ENCODE results near the gene DFFB. TPM values are rescaled to one million over a fixed set of nuclear protein-coding genes. Genes with fewer than 3 reads are reported as not detected.

DFFB gene
- total and polyA plus RNA-seq, 9 of the 15 experiments (the other 6 are each of a cell fraction or from before 2014, with no cell fraction given): 2.3 to 15.8 (median 11.5) TPM

- DNase-seq (ENCODE audit: extremely low read depth in 1 of 4, low spot score in 3 of 4): peak; percentile 39 to 59 (median 40)
These were observed 65.0 kb downstream of the DFFB start for GRCh38 chr1:3922201-3922725.

GRCh38 chr1:3922851-3923250 lies 65.6 kb downstream of the DFFB start:
- DNase-seq (ENCODE audit: extremely low read depth in 1 of 4, low spot score in 3 of 4) (no peak), FAIRE-seq (no peak), ATAC-seq (no peak)
- intact Hi-C loops (cut with micrococcal nuclease): no loop called here
- H3K4me1 ChIP-seq (replicated peaks in 1 of 2; ENCODE audit: control insufficient read depth in 2 of 2, insufficient read depth in 2 of 2, low read length in 2 of 2): no peaks in the 10 kb centered on the region; a peak in 1 of 5 replicates
- no peak overlapping the region for H3K4me2 ChIP-seq (ENCODE audit: insufficient read depth, low read length)
- H3K9ac ChIP-seq (ENCODE audit: insufficient read depth in 1 of 2, low read depth in 2 of 2, low read length in 2 of 2): no peak overlapping the region
- POLR2A ChIA-PET: interaction anchor here (0.6 kb wide), 1 partner anchor 22 kb away, joined by 3 read pairs; no protein-coding TSS in a partner anchor
- no peak overlapping the region for H2AFZ ChIP-seq (ENCODE audit: low read depth, low read length)
- no peaks in the 10 kb centered on the region for H3K9me1 ChIP-seq (ENCODE audit: control insufficient read depth, insufficient read depth, low read length)
- in situ Hi-C loops (cut with MboI): no loop called here
- H3K27me3 ChIP-seq (ENCODE audit: control insufficient read depth in 2 of 2, insufficient read depth in 2 of 2, low read length in 2 of 2): peaks cover 10 to 45% of the 10 kb centered on the region in 2 experiments; a peak in 4 of 5 replicates
- H4K20me1 ChIP-seq (replicated peaks; ENCODE audit: control insufficient read depth, insufficient read depth, low read length): no peaks in the 10 kb centered on the region
- H3K4me3 ChIP-seq: no peak overlapping the region
- BruUV-seq (replicated peaks): no TSS peak
- H3K79me2 ChIP-seq (ENCODE audit: control insufficient read depth, insufficient read depth, low read length): no peaks in the 10 kb centered on the region
- H3K27ac ChIP-seq (ENCODE audit: extremely low read depth, low read depth, low read length): no peak overlapping the region
- peaks cover 2% of the 10 kb centered on the region; the same call in 1 of the 2 replicates for H3K9me3 ChIP-seq (replicated peaks; ENCODE audit: control insufficient read depth, insufficient read depth, low read depth, low read length)
- WGBS (ENCODE audit: insufficient coverage, low coverage, missing lambda C conversion rate): 2% methylated on average over 6 of the region's 6 CpGs
- no peaks in the 10 kb centered on the region for H3K36me3 ChIP-seq (ENCODE audit: control insufficient read depth, insufficient read depth, low read length)
- CTCF ChIA-PET (ENCODE audit: low intra/inter-chr PET ratio): no interaction called here
- TF ChIP-seq MYC (IDR thresholded peaks at IDR 0.05; ENCODE audit: low read depth, low read length) (no peak), MYC (CRISPR knock-in tag; IDR thresholded peaks at IDR 0.05; ENCODE audit: borderline replicate concordance, low read depth) (no peak), ZBTB49 (CRISPR knock-in tag; IDR thresholded peaks at IDR 0.05; ENCODE audit: borderline replicate concordance) (no peak), HCFC1 (IDR thresholded peaks at IDR 0.05; ENCODE audit: low read depth, low read length) (no peak), THRA (IDR thresholded peaks at IDR 0.05) (no peak), NCOA4 (IDR thresholded peaks at IDR 0.05; ENCODE audit: partially characterized antibody) (no peak), HOXB6 (CRISPR knock-in tag; IDR thresholded peaks at IDR 0.05; ENCODE audit: borderline replicate concordance) (no peak), HBP1 (CRISPR knock-in tag; IDR thresholded peaks at IDR 0.05) (no peak)

More at GRCh38 chr1:3922201-3922725, 65.0 kb downstream of the DFFB start:
- H3K9ac ChIP-seq (ENCODE audit: insufficient read depth in 1 of 2, low read depth in 2 of 2, low read length in 2 of 2): no peak overlapping the region
- H3K36me3 ChIP-seq (ENCODE audit: control insufficient read depth, insufficient read depth, low read length): no peaks in the 10 kb centered on the region
- ChIA-PET CTCF (ENCODE audit: low intra/inter-chr PET ratio) (no interaction called here), POLR2A (interaction anchor here (0.6 kb wide), 2 partner anchors 22 to 951 kb away, joined by 3 read pairs; no protein-coding TSS in a partner anchor)
- H3K27me3 ChIP-seq (ENCODE audit: control insufficient read depth in 2 of 2, insufficient read depth in 2 of 2, low read length in 2 of 2): peaks cover 14 to 49% of the 10 kb centered on the region in 2 experiments; a peak in 4 of 5 replicates
- FAIRE-seq (peak; percentile 81), ATAC-seq (peak; percentile 95)
- no peak overlapping the region for H3K27ac ChIP-seq (ENCODE audit: extremely low read depth, low read depth, low read length)
- H3K9me3 ChIP-seq (replicated peaks; ENCODE audit: control insufficient read depth, insufficient read depth, low read depth, low read length): peaks cover 2% of the 10 kb centered on the region; the same call in 1 of the 2 replicates
- in situ Hi-C loops (cut with MboI) (no loop called here), intact Hi-C loops (cut with micrococcal nuclease) (no loop called here)
- no peaks in the 10 kb centered on the region for H3K79me2 ChIP-seq (ENCODE audit: control insufficient read depth, insufficient read depth, low read length)
- TF ChIP-seq SNIP1 (IDR thresholded peaks at IDR 0.05; ENCODE audit: low read depth) (no peak), CEBPB (tag; IDR thresholded peaks at IDR 0.05) (peak; percentile 82), MED1 (CRISPR knock-in tag; IDR thresholded peaks at IDR 0.05; ENCODE audit: borderline replicate concordance) (no peak), NFYB (IDR thresholded peaks at IDR 0.05; ENCODE audit: extremely low read depth, insufficient read length) (peak; percentile 61), RBFOX2 (IDR thresholded peaks at IDR 0.05; ENCODE audit: low read depth, low read length) (no peak)
- H3K4me2 ChIP-seq (ENCODE audit: insufficient read depth, low read length): 0 out of 2 replicates have a peak overlapping the region, but pooled peaks have one; percentile 5
- H3K4me1 ChIP-seq (replicated peaks in 1 of 2; ENCODE audit: control insufficient read depth in 2 of 2, insufficient read depth in 2 of 2, low read length in 2 of 2): no peaks in the 10 kb centered on the region; a peak in 1 of 5 replicates
- no peaks in the 10 kb centered on the region for H4K20me1 ChIP-seq (replicated peaks; ENCODE audit: control insufficient read depth, insufficient read depth, low read length)
- 0% methylated on average over 6 of the region's 6 CpGs for WGBS (ENCODE audit: insufficient coverage, low coverage, missing lambda C conversion rate)
- H3K9me1 ChIP-seq (ENCODE audit: control insufficient read depth, insufficient read depth, low read length): no peaks in the 10 kb centered on the region
- no peak overlapping the region for H2AFZ ChIP-seq (ENCODE audit: low read depth, low read length)
- no peak overlapping the region for H3K4me3 ChIP-seq
- BruUV-seq (replicated peaks): no TSS peak

Data from K562 (cell line).